B cell (primary cell): ENCODE measurements around the gene AFAP1L1. TPM values are rescaled to one million over a fixed set of nuclear protein-coding genes. Genes with fewer than 3 reads are reported as not detected.

Experiments
- ATAC-seq: fragments of 200-7000 bp; cut with Tn5 transposase; one replicate; pipeline ENCODE4 v1.10.0; 2021; ENCODE audit warnings: low read depth, mild to moderate bottlenecking, moderate number of reproducible peaks, moderate library complexity
- CTCF ChIA-PET: fragments of 350-600 bp; sonication (Branson Sonifier 250); formaldehyde crosslinking; loops from one replicate; lab custom pipeline; 2021; ENCODE audit warnings: antibody characterized with exemption, inconsistent platforms; lab: Charles Lee
- POLR2A ChIA-PET: fragments of 350-600 bp; sonication (Branson Sonifier 250); formaldehyde crosslinking; loops from one replicate; lab custom pipeline; 2021; ENCODE audit warnings: antibody characterized with exemption; lab: Charles Lee
- DNase-seq: peaks from one replicate; pipeline ENCODE4 v3.0.0; 2013
- H2AFZ ChIP-seq: 2 replicates; pipeline ENCODE4 v1.6.1; 2012; ENCODE audit warnings: mild to moderate bottlenecking, low read depth, low read length; ENCODE audit not compliant: insufficient read depth, poor library complexity, severe bottlenecking
- H3K27ac ChIP-seq, 2 donors: 1 replicate in 1 of 2; 2 replicates in 1 of 2; pipeline ENCODE4 v1.5.1; 2012 to 2013; ENCODE audit warnings: low read length in 2 of 2, mild to moderate bottlenecking in 2 of 2, moderate library complexity in 1 of 2
- H3K27me3 ChIP-seq, 4 experiments: fragments of 200-600 bp in 1 of 4; sonication (generic) in 1 of 4; replicated peaks in 1 of 4; 1 replicate in 2 of 4; 2 replicates in 2 of 4; pipeline versions ENCODE4 v1.6.1 to v1.7.0; 2013 to 2016; ENCODE audit warnings: low read length in 3 of 4, mild to moderate bottlenecking in 2 of 4, mixed read lengths in 1 of 4, moderate library complexity in 1 of 4; ENCODE audit not compliant: insufficient read depth in 4 of 4, control insufficient read depth in 3 of 4; ENCODE audit errors: control extremely low read depth in 1 of 4
- H3K36me3 ChIP-seq, 2 experiments: replicated peaks in 1 of 2; 1 replicate in 1 of 2; 2 replicates in 1 of 2; pipeline versions ENCODE4 v1.6.1 to v1.7.1; 2013; ENCODE audit warnings: low read length in 1 of 2; ENCODE audit not compliant: insufficient read depth in 2 of 2, control insufficient read depth in 1 of 2; ENCODE audit errors: control extremely low read depth in 1 of 2, extremely low read depth in 1 of 2
- H3K4me1 ChIP-seq, 2 donors: fragments of 200-600 bp in 1 of 2; sonication (generic) in 1 of 2; 1 replicate in 1 of 2; 2 replicates in 1 of 2; pipeline versions ENCODE4 v1.5.1 to v1.6.1; 2013 to 2017; ENCODE audit warnings: low read length in 2 of 2; ENCODE audit not compliant: control insufficient read depth in 2 of 2, insufficient read depth in 2 of 2
- H3K4me2 ChIP-seq: replicated peaks from 2 replicates; pipeline ENCODE3; 2012; ENCODE audit warnings: mild to moderate bottlenecking, low read depth, low read length; ENCODE audit not compliant: poor library complexity, severe bottlenecking
- H3K4me3 ChIP-seq, 5 experiments: fragments of 200-600 bp in 1 of 5; sonication (generic) in 1 of 5; 1 replicate in 3 of 5; 2 replicates in 2 of 5; pipeline versions ENCODE4 v1.5.1 to v1.7.0; 2011 to 2016; ENCODE audit warnings: low read length in 4 of 5, mild to moderate bottlenecking in 4 of 5, low read depth in 2 of 5, control low read depth in 1 of 5, moderate library complexity in 1 of 5; ENCODE audit not compliant: insufficient read depth in 1 of 5; ENCODE audit errors: control extremely low read depth in 1 of 5, extremely low read depth in 1 of 5
- H3K79me2 ChIP-seq: fragments of 200-600 bp; sonication (generic); one replicate; pipeline ENCODE4 v1.6.0; 2016; ENCODE audit warnings: low read length; ENCODE audit not compliant: control insufficient read depth, insufficient read depth
- H3K9ac ChIP-seq: fragments of 200-600 bp; sonication (generic); 2 replicates; pipeline ENCODE4 v1.6.1; 2017; ENCODE audit warnings: mild to moderate bottlenecking, low read length, moderate library complexity
- H3K9me3 ChIP-seq, 3 donors: one replicate each; pipeline versions ENCODE4 v1.6.1 to v1.7.1; 2013; ENCODE audit warnings: low read length in 2 of 3; ENCODE audit not compliant: control insufficient read depth in 2 of 3, insufficient read depth in 1 of 3; ENCODE audit errors: control extremely low read depth in 1 of 3
- H4K20me1 ChIP-seq: 2 replicates; pipeline ENCODE4 v1.6.0; 2012; ENCODE audit warnings: mild to moderate bottlenecking, low read length; ENCODE audit not compliant: insufficient read depth, control insufficient read depth, poor library complexity, severe bottlenecking
- H3K27ac Mint-ChIP-seq: one replicate; pipeline ENCODE4 v1.8.0; 2021; ENCODE audit warnings: mixed read lengths
- H3K27me3 Mint-ChIP-seq: one replicate; pipeline ENCODE4 v1.8.0; 2021; ENCODE audit warnings: mixed read lengths
- H3K4me1 Mint-ChIP-seq: one replicate; pipeline ENCODE4 v1.8.0; 2021; ENCODE audit warnings: mixed read lengths
- H3K4me3 Mint-ChIP-seq: one replicate; pipeline ENCODE4 v1.8.0; 2021; ENCODE audit warnings: mixed read lengths
- H3K9me3 Mint-ChIP-seq: one replicate; pipeline ENCODE4 v1.8.0; 2022; ENCODE audit warnings: mixed read lengths; ENCODE audit not compliant: insufficient read depth
- CTCF ChIP-seq: fragments of 200-600 bp; IDR thresholded peaks from one replicate; pipeline ENCODE4 v1.8.0; 2022; ENCODE audit warnings: antibody characterized with exemption, mild to moderate bottlenecking
- EZH2 ChIP-seq: IDR thresholded peaks from 2 replicates; pipeline ENCODE4 v1.6.1; 2012; ENCODE audit warnings: borderline replicate concordance, low read depth, mild to moderate bottlenecking, moderate library complexity, low read length; ENCODE audit not compliant: insufficient read depth, poor library complexity, severe bottlenecking
- WGBS: methylation state at CpG from one replicate; pipeline ENCODE4 v1.1.5; 2013; ENCODE audit warnings: missing lambda C conversion rate; ENCODE audit not compliant: insufficient coverage; 5-methylcytosine and 5-hydroxymethylcytosine counted together
- intact Hi-C: fragments of 100-400 bp; cut with micrococcal nuclease; formaldehyde crosslinking; loops from one replicate; pipeline ENCODE4 v1.10.0; 2022
- polyA plus RNA-seq: library from polyadenylated mRNA; depleted of rRNA; stranded (reverse); fragments of >200 nt; gene quantifications from 2 replicates; pipeline ENCODE4 v1.2.3, GENCODE V29; 2012
- total RNA-seq, 2 donors: library from RNA; stranded (reverse); fragments of 120-200 nt in 1 of 2; gene quantifications; 1 replicate in 1 of 2; 2 replicates in 1 of 2; pipeline versions ENCODE4 v1.2.3 to v1.2.4, GENCODE V29; 2013 to 2022

Gene AFAP1L1
- total and polyA plus RNA-seq, 2 donors (not counting 1 experiment from before 2014, with no cell fraction given): not detected

GRCh38 chr5:149297340-149298025, 25.8 kb downstream of the AFAP1L1 start:
- no peaks in the 10 kb centered on the region for H4K20me1 ChIP-seq
- H3K4me1 Mint-ChIP-seq: peaks cover 10% of the 10 kb centered on the region
- no peaks in the 10 kb centered on the region for H3K36me3 ChIP-seq
- no peak overlapping the region for H2AFZ ChIP-seq
- H3K27ac Mint-ChIP-seq: no peak overlapping the region
- CTCF ChIA-PET: interaction anchor here (1.5 kb wide), 2 partner anchors 20 to 76 kb away, joined by 3 to 6 read pairs; no protein-coding TSS in a partner anchor
- intact Hi-C loops: no loop called here
- no peaks in the 10 kb centered on the region for H3K9me3 Mint-ChIP-seq
- H3K9me3 ChIP-seq: no peaks in the 10 kb centered on the region
- DNase-seq (no peak), ATAC-seq (no peak)
- peaks cover 9 to 10% of the 10 kb centered on the region in 2 donors for H3K4me1 ChIP-seq
- TF ChIP-seq EZH2 (no peak), CTCF (no peak)
- WGBS: 96% methylated on average over 3 of the region's 5 CpGs
- no peak overlapping the region for H3K4me3 ChIP-seq
- no peak overlapping the region for H3K27ac ChIP-seq
- POLR2A ChIA-PET: no interaction called here
- H3K4me2 ChIP-seq: no peak overlapping the region
- H3K27me3 Mint-ChIP-seq: peaks cover 21% of the 10 kb centered on the region
- H3K27me3 ChIP-seq: peaks cover 0 to 25% (median 1%) of the 10 kb centered on the region in 4 experiments
- H3K4me3 Mint-ChIP-seq: no peak overlapping the region
- no peak overlapping the region for H3K9ac ChIP-seq
- no peaks in the 10 kb centered on the region for H3K79me2 ChIP-seq

- ATAC-seq (no peak), DNase-seq (no peak)
- Histone ChIP-seq H3K4me1 (peaks cover 9 to 10% of the 10 kb centered on the region in 2 donors), H3K27ac (no peak overlapping the region), H3K4me2 (no peak overlapping the region), H2AFZ (no peak overlapping the region), H4K20me1 (no peaks in the 10 kb centered on the region), H3K36me3 (no peaks in the 10 kb centered on the region), H3K79me2 (no peaks in the 10 kb centered on the region), H3K9ac (no peak overlapping the region), H3K9me3 (no peaks in the 10 kb centered on the region), H3K27me3 (peaks cover 0 to 25% (median 1%) of the 10 kb centered on the region in 4 experiments), H3K4me3 (no peak overlapping the region)
- Mint-ChIP-seq H3K27me3 (peaks cover 25% of the 10 kb centered on the region), H3K27ac (no peak overlapping the region), H3K4me1 (peaks cover 10% of the 10 kb centered on the region), H3K4me3 (no peak overlapping the region), H3K9me3 (no peaks in the 10 kb centered on the region)
- no peak for TF ChIP-seq EZH2
- no peak for TF ChIP-seq CTCF
- no CpG with 5 or more reads among the region's 1 CpG for WGBS
- intact Hi-C loops: no loop called here
- ChIA-PET CTCF (interaction anchor here (1.5 kb wide), 2 partner anchors 19 to 75 kb away, joined by 3 to 6 read pairs; no protein-coding TSS in a partner anchor), POLR2A (no interaction called here)
Observed at GRCh38 chr5:149298163-149298562, 26.5 kb downstream of the AFAP1L1 start.
